Adrenal gland (tissue), 5 donors: ENCODE measurements around the gene PTCD2.

ENCODE experiments used
- POLR2A ChIP-seq, 2 donors: fragments of 450-650 bp; IDR thresholded peaks; one replicate each; pipeline ENCODE4 v1.6.1; 2017; ENCODE audit warnings: antibody characterized with exemption in 2 of 2, mild to moderate bottlenecking in 2 of 2, moderate library complexity in 1 of 2
- TF ChIP-seq, protein P1 (sequence below), 6 experiments: fragments of 450-650 bp in 4 of 6; fragments of 200-600 bp in 2 of 6; sonication (generic) in 1 of 6; IDR thresholded peaks; 1 replicate in 5 of 6; 2 replicates in 1 of 6; pipeline versions ENCODE4 v1.5.1 to v1.8.0; 2016 to 2021; ENCODE audit warnings: antibody characterized with exemption in 6 of 6, mild to moderate bottlenecking in 2 of 6, moderate library complexity in 1 of 6
- donor health status: DM: no; HTN: no; CAD: no.

DNA sequence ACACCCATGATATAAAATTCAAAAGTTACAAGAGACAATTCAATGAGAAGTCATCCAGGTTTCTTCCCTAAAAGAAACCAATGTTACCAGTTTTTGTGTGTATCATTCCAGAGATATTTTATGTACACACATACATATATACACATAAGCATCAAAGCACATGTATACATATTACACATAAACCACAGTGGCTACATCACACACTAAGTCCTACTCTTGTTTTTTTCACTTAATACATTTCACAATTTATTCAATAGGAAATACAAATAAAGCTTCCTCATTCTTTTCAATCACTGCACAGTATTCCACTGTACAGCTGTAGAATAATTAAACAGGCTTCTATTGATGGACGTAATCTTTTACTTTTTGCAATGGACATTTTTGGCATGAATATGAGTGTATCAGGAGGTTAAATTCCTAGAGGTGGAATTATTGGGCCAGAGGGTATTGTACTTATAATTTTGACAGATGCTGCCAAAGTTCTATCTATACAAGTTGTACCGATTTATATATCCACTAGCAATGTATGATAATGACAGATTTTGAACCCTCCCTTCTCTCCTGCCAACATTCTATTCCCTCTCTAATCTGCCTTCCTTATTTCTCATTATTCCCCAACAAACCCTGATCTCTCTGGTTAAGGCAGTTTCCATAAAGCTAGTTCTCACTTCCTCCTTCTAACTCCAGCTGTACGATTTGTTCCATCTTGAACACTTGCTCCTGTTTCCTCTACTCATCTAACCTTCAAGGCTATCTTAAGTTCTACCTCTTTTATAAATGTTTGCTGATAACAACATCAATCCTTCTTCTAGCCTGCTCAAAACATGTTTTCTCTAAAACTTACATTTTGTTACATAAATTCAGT lies 35.4 kb upstream of the PTCD2 start:
- TF ChIP-seq, protein P1, sequence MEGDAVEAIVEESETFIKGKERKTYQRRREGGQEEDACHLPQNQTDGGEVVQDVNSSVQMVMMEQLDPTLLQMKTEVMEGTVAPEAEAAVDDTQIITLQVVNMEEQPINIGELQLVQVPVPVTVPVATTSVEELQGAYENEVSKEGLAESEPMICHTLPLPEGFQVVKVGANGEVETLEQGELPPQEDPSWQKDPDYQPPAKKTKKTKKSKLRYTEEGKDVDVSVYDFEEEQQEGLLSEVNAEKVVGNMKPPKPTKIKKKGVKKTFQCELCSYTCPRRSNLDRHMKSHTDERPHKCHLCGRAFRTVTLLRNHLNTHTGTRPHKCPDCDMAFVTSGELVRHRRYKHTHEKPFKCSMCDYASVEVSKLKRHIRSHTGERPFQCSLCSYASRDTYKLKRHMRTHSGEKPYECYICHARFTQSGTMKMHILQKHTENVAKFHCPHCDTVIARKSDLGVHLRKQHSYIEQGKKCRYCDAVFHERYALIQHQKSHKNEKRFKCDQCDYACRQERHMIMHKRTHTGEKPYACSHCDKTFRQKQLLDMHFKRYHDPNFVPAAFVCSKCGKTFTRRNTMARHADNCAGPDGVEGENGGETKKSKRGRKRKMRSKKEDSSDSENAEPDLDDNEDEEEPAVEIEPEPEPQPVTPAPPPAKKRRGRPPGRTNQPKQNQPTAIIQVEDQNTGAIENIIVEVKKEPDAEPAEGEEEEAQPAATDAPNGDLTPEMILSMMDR (IDR thresholded peaks at IDR 0.05): no peak
- no peak for TF ChIP-seq POLR2A (IDR thresholded peaks at IDR 0.05)
